ENCODE results near the gene TBC1D22A.
"Not testable (repeated sequence)": the region's sequence is repeated elsewhere in the genome, so short reads cannot be mapped to it uniquely, and the experiment has no call there.

The TBC1D22A gene

GRCh38 chr22:47170511-47171440, 408.3 kb downstream of the TBC1D22A start:
- not testable (repeated sequence) for DNase-seq (ENCODE audit: low read depth)

- DNase-seq (ENCODE audit: low read depth) = no peak
Observed at GRCh38 chr22:47171441-47172221, 409.2 kb downstream of the TBC1D22A start.

- no peak for DNase-seq (ENCODE audit: low read depth)
Observed at GRCh38 chr22:47172771-47173534, 410.5 kb downstream of the TBC1D22A start.

DNA sequence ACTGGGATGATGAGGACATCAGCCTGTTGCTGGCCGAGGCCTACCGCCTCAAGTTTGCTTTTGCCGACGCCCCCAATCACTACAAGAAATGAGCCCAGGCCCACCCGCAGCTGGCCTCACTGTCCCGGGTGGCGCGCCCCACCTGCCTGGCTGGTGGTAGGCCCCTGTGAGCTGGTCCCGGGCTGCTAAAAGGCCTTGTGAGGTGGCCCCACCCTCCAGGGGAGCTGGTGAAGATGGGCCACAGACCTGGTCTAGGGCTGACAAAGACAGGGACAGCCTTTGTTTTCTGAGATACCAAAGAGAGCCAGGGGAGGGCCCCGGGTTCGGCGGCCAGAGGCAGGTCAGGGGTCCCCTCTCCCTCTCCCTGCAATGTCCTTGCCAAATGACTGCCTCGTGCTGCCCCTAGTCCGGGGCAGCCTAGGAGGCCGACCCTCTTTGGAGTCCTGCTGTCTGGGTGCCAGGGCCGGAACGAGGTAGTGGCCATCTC, 411.1 kb downstream of the TBC1D22A start:
- DNase-seq (ENCODE audit: low read depth) = no peak

- DNase-seq (ENCODE audit: low read depth) = no peak
Observed at GRCh38 chr22:47174096-47174495, 411.6 kb downstream of the TBC1D22A start.

DNA sequence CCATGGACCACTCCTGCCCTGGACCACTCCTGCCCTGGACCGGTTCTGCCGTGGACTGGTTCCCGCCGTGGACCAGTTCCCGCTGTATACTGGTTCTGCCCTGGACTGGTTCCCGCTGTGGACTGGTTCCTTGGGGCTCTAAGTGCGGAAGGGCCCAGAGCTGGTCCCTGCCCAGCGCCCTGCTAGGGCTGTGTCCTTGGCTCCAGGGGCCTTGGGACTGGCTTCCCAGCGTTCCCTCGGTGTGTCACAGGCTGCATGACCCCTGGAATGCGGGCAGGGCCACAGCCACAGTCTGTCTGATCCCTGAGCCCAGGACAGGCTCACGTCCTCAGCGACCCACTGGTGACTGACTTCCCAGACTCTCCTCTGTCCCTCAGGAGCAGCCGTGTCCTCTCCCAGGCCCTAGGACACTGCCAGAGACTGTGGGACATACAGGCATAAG, 412.2 kb downstream of the TBC1D22A start:
- DNase-seq (ENCODE audit: low read depth) = no peak

DNA sequence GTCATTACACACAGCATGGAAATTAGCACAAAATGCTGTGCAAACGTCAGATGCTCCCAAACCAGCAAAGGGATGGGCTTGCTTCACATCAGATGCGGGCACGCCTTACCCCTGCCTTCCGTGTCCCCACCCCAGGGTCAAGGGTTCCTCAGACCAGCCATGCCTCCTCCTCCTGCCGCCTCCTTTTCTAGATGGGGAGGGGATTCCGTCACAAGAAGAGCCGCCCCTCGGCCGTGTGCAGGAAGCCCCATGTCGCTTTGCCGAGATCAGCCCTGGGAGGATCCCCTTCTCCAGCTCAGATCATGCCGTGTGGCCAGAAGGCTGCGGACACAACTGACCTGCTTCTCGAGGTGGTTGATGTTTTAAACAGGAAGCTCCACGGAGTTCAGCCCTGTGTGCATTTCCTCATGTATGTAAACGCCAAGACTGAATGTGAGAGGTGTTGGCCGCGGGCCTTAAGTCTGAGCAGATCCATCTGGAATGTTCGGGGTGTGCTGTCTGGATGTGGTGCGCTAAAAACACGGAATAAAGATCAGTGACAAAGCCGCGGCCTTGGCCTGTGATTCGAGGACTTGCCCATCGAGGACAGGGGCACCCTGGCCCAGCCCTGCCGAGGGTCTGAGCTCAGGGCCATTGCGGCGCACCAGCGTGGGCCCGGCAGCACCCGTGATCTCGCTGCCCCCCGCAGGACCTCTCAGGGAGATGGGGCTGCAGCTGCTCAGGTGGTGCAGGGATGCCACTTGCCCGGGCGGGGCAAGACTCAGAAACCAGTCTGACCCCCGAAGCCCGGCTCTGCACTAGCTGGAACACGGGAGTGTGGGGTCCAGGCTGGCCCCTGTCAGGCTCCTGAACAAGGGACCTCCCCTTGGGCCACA, 412.9 kb downstream of the TBC1D22A start:
- peak; percentile 26 for DNase-seq (ENCODE audit: low read depth)

DNA sequence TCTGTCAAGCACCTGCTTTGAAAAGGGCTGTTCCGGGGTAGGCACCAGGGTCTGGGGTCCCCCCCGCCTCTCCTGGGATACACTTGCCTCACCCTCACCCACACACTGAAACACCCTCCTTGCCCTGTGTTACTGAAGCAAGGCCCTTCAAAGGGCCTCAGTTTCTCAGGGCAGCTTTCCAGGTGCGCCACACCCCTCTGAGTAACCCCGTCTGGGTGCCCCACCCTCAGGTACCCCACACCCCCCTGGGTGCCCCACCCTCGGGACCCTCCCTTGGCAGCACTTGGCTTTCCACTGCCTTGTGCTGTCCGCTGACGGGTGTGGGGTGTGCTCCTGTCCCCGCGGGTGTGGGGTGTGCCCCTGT, 413.6 kb downstream of the TBC1D22A start:
- no peak for DNase-seq (ENCODE audit: low read depth)

DNA sequence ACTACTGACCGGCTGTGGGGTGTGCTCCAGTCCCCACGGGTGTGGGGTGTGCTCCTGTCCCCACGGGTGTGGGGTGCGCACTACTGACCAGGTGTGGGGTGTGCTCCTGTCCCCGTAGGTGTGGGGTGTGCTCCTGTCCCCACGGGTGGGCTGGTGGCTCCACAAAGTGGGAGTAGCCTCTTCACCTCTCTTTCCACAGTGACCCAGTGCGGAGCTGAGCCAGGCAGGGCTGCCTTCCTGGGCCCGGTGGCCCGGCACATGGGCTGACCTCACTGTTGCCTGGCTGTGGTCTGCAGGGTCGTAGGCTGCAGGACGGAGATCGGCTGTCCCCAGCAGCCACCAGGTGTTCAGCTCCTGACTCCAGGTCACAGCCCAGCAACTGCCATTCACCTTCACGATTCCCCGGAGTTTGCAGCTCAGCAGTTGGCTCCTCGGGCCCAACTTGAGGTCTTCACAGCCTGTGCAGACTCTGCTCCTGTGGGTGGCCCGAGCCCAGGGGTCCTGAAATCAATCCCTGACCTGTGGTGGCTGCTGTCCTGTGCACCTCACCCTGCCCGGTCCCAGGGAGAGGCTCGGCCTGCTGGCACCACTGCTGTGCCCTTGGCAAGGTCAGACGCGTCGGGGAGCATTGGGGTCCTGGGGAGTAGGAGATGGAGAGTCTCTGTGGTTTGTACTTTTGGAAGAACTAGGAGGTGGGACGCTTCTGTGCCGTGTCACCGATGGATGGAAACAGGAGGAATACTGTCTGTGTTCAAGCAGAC, 414.3 kb downstream of the TBC1D22A start:
- no peak for DNase-seq (ENCODE audit: low read depth)

DNA sequence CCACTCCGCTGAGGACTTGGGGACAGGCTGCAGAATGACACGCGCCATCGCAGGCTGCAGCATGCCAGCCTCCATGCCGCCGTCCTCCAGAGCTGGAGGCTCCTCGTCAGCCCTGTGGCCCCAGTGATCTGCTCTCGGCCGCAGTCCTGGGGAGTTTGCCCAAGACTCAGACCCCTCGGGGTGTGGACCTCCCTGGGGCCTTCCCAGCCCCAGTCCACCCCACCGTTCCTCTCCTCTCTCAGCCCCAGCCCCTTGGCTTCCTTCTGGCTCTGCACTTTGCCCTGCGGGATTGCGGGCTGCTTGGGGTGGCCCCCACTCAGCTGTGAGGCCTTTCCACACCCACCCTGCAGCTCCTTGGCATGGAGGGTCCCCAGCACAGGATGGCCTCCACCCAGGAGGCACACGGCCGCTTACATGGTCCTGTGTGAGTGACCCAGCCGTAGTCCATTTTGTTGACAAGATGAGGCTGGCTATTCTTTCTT, 414.9 kb downstream of the TBC1D22A start:
- DNase-seq (ENCODE audit: low read depth) = no peak

GRCh38 chr22:47178339-47178738, 415.9 kb downstream of the TBC1D22A start:
- DNase-seq (ENCODE audit: low read depth) = no peak

- no peak for DNase-seq (ENCODE audit: low read depth)
Observed at GRCh38 chr22:47180796-47181195, 418.3 kb downstream of the TBC1D22A start.

GRCh38 chr22:47187176-47187957, 424.9 kb downstream of the TBC1D22A start:
- no peak for DNase-seq (ENCODE audit: low read depth)

- no peak for DNase-seq (ENCODE audit: low read depth)
Observed at GRCh38 chr22:47188261-47189055, 426.0 kb downstream of the TBC1D22A start.

- no peak for DNase-seq (ENCODE audit: low read depth)
Observed at GRCh38 chr22:47189056-47189916, 426.8 kb downstream of the TBC1D22A start.

DNA sequence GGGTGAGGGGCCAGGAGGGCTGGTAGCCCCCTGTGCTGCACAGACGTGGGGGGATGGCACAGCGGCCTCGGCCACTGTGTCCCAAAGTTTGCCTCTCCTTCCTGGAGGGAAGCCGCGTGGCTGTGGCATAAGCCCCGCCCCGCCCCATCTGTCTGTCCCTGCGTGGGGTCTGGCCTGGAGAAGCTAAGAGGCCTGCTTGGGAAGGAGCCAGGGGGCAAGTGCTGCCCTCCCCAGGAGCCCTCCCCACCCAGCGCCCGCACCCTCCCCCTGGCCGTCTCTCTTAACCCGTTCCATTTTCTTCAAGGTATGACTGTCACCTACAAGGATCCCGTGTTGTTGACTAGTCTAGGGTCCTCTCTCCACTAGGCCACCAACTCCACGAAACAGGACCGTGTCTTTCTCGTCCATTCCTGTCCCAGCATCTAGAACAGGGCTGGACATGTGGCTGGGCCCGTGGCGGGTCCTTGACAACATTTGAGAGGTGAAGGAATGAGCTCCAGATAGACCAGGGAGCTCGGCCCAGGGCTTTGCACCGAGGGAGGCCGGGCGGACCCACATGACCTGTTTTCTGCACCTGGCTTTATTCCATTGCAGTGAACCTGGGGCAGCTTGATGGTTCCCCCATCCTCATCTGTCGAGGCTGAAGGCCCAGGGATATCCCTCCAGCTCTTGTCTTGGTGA, 428.0 kb downstream of the TBC1D22A start:
- DNase-seq (ENCODE audit: low read depth) = no peak
